RWPE2 (cell line): Measurements from ENCODE around the gene IER5.

ENCODE experiments used
- ATAC-seq: fragments of 200-7000 bp; cut with Tn5 transposase; 3 replicates; pipeline ENCODE4 v1.9.1; 2021; ENCODE audit warnings: low read depth
- DNase-seq: peaks from one replicate; pipeline ENCODE4 v3.0.0-alpha.2; 2020; ENCODE audit warnings: low spot score
- H3K27ac ChIP-seq: fragments of 450-650 bp; 2 replicates; pipeline ENCODE4 v1.5.1; 2017; ENCODE audit warnings: mild to moderate bottlenecking; ENCODE audit not compliant: poor library complexity, severe bottlenecking
- H3K27me3 ChIP-seq: fragments of 250-450 bp; sonication (Bioruptor Pico); 2 replicates; pipeline ENCODE4 v1.5.1; 2021; ENCODE audit warnings: mild to moderate bottlenecking, moderate library complexity; ENCODE audit not compliant: insufficient read depth, poor library complexity, severe bottlenecking
- H3K36me3 ChIP-seq: fragments of 250-450 bp; sonication (Bioruptor Pico); 2 replicates; pipeline ENCODE4 v1.5.1; 2020; ENCODE audit warnings: low read depth, mild to moderate bottlenecking, moderate library complexity
- H3K4me1 ChIP-seq: fragments of 250-450 bp; sonication (Bioruptor Pico); 2 replicates; pipeline ENCODE4 v1.5.1; 2021; ENCODE audit warnings: mild to moderate bottlenecking, moderate library complexity; ENCODE audit not compliant: insufficient read depth, poor library complexity, severe bottlenecking
- H3K4me3 ChIP-seq: fragments of 250-450 bp; sonication (Bioruptor Pico); 2 replicates; pipeline ENCODE4 v1.5.1; 2021; ENCODE audit warnings: mild to moderate bottlenecking, moderate library complexity; ENCODE audit not compliant: severe bottlenecking
- H3K9me3 ChIP-seq: fragments of 250-450 bp; sonication (Bioruptor Pico); 2 replicates; pipeline ENCODE4 v1.5.1; 2021; ENCODE audit warnings: mild to moderate bottlenecking, moderate library complexity; ENCODE audit not compliant: severe bottlenecking
- TF ChIP-seq, protein P1 (sequence below): fragments of 450-650 bp; IDR thresholded peaks from one replicate; pipeline ENCODE4 v1.5.1; 2017; ENCODE audit warnings: mild to moderate bottlenecking, moderate library complexity; ENCODE audit not compliant: poor library complexity, severe bottlenecking

The IER5 gene

DNA sequence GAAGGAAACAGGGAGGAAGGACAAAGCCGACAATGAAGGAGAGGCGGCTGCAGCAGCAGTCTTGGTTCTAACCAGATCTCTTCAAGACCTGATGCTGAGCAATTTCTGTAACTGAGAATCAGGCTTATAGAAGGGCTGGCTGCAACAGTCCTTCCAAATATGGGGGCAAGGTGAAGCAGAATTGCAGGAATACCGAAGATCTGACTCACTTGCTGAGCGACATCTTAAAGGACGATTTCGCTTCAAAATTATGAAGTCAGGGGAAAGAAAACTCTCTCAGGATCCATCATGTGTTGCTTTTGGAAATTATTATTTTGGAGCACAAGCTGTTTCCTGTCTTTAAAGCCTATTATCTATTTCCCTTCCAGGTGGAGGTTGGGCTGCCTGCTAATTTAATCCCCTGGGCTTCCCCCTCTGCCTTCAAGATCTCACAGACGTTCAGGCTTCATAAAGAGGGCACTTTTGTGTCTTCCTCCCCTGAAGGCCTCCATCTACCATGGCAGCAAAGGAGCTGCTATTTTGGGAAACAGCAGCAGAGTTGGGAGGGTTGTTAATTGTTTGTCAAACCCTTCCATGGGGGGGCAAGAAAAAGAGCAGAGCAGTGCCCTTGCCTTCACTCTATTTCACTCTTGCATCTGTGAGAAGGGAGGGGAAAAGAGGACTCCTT is 10.8 kb upstream of the IER5 start:
- TF ChIP-seq, protein P1, sequence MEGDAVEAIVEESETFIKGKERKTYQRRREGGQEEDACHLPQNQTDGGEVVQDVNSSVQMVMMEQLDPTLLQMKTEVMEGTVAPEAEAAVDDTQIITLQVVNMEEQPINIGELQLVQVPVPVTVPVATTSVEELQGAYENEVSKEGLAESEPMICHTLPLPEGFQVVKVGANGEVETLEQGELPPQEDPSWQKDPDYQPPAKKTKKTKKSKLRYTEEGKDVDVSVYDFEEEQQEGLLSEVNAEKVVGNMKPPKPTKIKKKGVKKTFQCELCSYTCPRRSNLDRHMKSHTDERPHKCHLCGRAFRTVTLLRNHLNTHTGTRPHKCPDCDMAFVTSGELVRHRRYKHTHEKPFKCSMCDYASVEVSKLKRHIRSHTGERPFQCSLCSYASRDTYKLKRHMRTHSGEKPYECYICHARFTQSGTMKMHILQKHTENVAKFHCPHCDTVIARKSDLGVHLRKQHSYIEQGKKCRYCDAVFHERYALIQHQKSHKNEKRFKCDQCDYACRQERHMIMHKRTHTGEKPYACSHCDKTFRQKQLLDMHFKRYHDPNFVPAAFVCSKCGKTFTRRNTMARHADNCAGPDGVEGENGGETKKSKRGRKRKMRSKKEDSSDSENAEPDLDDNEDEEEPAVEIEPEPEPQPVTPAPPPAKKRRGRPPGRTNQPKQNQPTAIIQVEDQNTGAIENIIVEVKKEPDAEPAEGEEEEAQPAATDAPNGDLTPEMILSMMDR, result no peak
- no peaks in the 10 kb centered on the region for H3K9me3 ChIP-seq
- ATAC-seq (peak; percentile 68), DNase-seq (no peak)
- H3K4me3 ChIP-seq, result no peak overlapping the region
- no peaks in the 10 kb centered on the region for H3K27me3 ChIP-seq
- peak overlapping the region; percentile 80 for H3K27ac ChIP-seq
- H3K36me3 ChIP-seq, result no peaks in the 10 kb centered on the region
- peaks cover 26% of the 10 kb centered on the region for H3K4me1 ChIP-seq

DNA sequence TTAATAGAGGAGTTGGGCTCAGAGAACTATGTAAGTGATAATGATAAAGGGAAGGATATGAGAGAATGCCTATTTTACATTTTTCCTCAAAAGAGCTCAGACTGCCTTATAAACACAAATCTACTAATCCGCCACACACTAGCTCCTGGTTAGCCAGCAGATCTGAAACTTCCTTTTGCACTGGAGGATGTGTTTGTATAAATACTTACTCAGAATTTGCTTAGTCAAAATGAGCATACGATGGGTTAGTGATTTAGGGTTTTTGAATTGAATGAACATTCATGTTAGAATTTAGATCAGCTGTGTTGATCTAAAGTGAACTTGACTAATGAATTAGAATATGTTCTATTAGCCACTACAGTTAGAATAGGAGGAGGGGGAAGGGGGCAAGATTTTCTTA is 9.1 kb upstream of the IER5 start:
- TF ChIP-seq, protein P1, result no peak
- no peak overlapping the region for H3K4me3 ChIP-seq
- no peaks in the 10 kb centered on the region for H3K9me3 ChIP-seq
- H3K36me3 ChIP-seq, result no peaks in the 10 kb centered on the region
- peak overlapping the region; percentile 80 for H3K27ac ChIP-seq
- DNase-seq (no peak), ATAC-seq (no peak)
- peaks cover 19% of the 10 kb centered on the region for H3K4me1 ChIP-seq
- H3K27me3 ChIP-seq, result no peaks in the 10 kb centered on the region

DNA sequence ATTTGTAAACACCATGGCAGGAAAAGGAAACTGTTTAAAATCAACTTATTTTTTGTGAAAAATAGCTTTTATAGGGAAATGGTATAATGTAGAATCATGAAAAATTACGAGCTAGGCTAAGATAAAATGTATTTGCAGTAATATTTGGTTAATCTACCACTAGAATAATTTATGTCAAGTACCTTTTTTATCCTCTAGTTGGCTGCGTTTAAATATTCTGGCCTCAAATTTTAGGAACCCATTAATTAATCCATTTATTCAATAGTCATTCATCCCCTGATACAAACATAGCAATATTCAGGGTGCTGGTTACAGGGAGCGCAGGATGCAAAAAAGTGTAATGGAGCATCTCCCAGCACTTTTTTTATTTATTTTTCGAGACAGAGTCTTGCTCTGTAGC is 8.6 kb upstream of the IER5 start:
- Histone ChIP-seq H3K27ac (no peak overlapping the region), H3K36me3 (no peaks in the 10 kb centered on the region), H3K9me3 (no peaks in the 10 kb centered on the region), H3K4me1 (peaks cover 19% of the 10 kb centered on the region), H3K27me3 (no peaks in the 10 kb centered on the region), H3K4me3 (no peak overlapping the region)
- DNase-seq, result no peak
- no peak for ATAC-seq
- TF ChIP-seq, protein P1, result no peak

DNA sequence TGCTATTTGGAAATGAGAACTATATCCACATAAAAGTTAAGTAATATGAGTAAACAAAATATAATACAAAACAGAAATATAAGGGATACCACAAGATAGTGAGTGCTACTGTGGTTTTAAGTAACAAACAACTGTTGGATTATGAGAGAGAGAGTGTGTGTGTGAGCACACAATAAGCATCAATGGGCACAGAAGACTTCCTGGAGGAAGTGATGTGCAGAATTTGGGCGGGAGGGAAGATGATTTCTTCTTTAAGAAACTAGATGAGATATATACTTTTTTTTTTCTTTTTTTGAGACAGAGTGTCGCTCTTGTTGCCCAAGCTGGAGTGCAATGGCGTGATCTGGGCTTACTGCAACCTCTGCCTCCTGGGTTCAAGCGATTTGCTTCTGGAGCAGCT is 7.9 kb upstream of the IER5 start:
- DNase-seq, result no peak
- Histone ChIP-seq H3K27me3 (no peaks in the 10 kb centered on the region), H3K36me3 (no peaks in the 10 kb centered on the region), H3K27ac (no peak overlapping the region), H3K4me1 (peaks cover 19% of the 10 kb centered on the region), H3K4me3 (no peak overlapping the region), H3K9me3 (no peaks in the 10 kb centered on the region)
- TF ChIP-seq, protein P1, result no peak
- ATAC-seq, result no peak

DNA sequence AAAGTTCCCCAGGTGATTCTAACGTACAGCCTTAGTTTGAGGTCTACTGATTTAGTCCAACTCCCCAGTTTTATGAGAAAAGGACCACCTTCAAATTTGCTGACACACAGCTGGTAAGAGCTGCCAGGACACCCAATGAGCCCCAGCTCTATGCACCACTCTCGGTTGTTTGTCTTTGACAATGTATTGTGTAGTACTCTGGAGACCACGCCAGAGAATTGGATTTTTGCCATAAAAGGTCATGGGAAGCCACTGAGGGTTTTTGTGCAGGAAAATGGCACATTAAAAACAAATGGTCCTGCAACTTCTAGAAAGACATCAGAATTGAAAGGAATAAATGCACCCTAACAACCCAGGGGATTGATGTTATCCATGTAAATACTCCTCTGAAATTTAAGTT is 7.1 kb upstream of the IER5 start:
- Histone ChIP-seq H3K27ac (no peak overlapping the region), H3K4me3 (no peak overlapping the region), H3K9me3 (no peaks in the 10 kb centered on the region), H3K36me3 (no peaks in the 10 kb centered on the region), H3K27me3 (no peaks in the 10 kb centered on the region), H3K4me1 (peaks cover 20% of the 10 kb centered on the region)
- ATAC-seq (no peak), DNase-seq (no peak)
- TF ChIP-seq, protein P1, result no peak
